OCI-LY7 (cell line): Measurements from ENCODE around the gene DOHH. TPM values are rescaled to one million over a fixed set of nuclear protein-coding genes. Genes with fewer than 3 reads are reported as not detected.

Experiments used
- BruUV-seq: library from RNA; stranded (reverse); fragments of 400-500 nt; replicated peaks from 2 replicates; lab custom pipeline; 2021; lab: Mats Ljungman, UMichigan
- CTCF ChIA-PET: fragments of 300-600 bp; sonication (Branson Sonifier 250); formaldehyde crosslinking; loops from one replicate; lab custom pipeline; 2022; ENCODE audit warnings: antibody characterized with exemption; ENCODE audit not compliant: unreplicated experiment; lab: Charles Lee
- POLR2A ChIA-PET: fragments of 300-600 bp; sonication (Branson Sonifier 250); formaldehyde crosslinking; loops from one replicate; lab custom pipeline; 2022; ENCODE audit warnings: antibody characterized with exemption; lab: Charles Lee
- DNase-seq: peaks from one replicate; pipeline ENCODE4 v3.0.0-alpha.2; 2015; ENCODE audit warnings: low spot score
- H2AFZ ChIP-seq: fragments of 200-600 bp; sonication (generic), shearing (Covaris generic); 2 replicates; pipeline ENCODE4 v1.6.1; 2014; ENCODE audit warnings: mild to moderate bottlenecking, antibody characterized with exemption, low read length, moderate library complexity
- H3K27ac ChIP-seq: fragments of 200-600 bp; sonication (generic); 2 replicates; pipeline ENCODE4 v1.5.1; 2014; ENCODE audit warnings: mixed run types, low read depth, mild to moderate bottlenecking, moderate library complexity, low read length, inconsistent platforms; ENCODE audit not compliant: poor library complexity, severe bottlenecking
- H3K36me3 ChIP-seq: fragments of 200-600 bp; sonication (generic); 2 replicates; pipeline ENCODE4 v1.6.1; 2014; ENCODE audit warnings: mild to moderate bottlenecking, antibody characterized with exemption, low read length, moderate library complexity, mixed read lengths; ENCODE audit not compliant: insufficient read depth
- H3K4me1 ChIP-seq: fragments of 200-600 bp; sonication (generic); 2 replicates; pipeline ENCODE4 v1.5.1; 2014; ENCODE audit warnings: mild to moderate bottlenecking, low read length; ENCODE audit not compliant: insufficient read depth, poor library complexity, severe bottlenecking
- H3K4me2 ChIP-seq: fragments of 200-600 bp; sonication (generic); 2 replicates; pipeline ENCODE4 v1.6.1; 2014; ENCODE audit warnings: mild to moderate bottlenecking, low read length
- H3K4me3 ChIP-seq: fragments of 200-600 bp; sonication (generic); 2 replicates; pipeline ENCODE4 v1.5.1; 2014; ENCODE audit warnings: mild to moderate bottlenecking, low read depth, low read length; ENCODE audit not compliant: poor library complexity, severe bottlenecking
- H3K79me2 ChIP-seq: fragments of 200-600 bp; sonication (generic); 2 replicates; pipeline ENCODE4 v1.6.1; 2016; ENCODE audit warnings: low read depth, mild to moderate bottlenecking, low read length, moderate library complexity, mixed read lengths; ENCODE audit not compliant: insufficient read depth
- H3K9me2 ChIP-seq: fragments of 200-600 bp; sonication (generic); 2 replicates; pipeline ENCODE4 v1.6.1; 2016; ENCODE audit warnings: mild to moderate bottlenecking, low read length, mixed read lengths; ENCODE audit not compliant: insufficient read depth
- H3K9me3 ChIP-seq: fragments of 200-600 bp; sonication (generic); 2 replicates; pipeline ENCODE4 v1.6.1; 2014; ENCODE audit warnings: mild to moderate bottlenecking, mixed run types, low read length, mixed read lengths
- H4K20me1 ChIP-seq: fragments of 200-600 bp; sonication (generic); 2 replicates; pipeline ENCODE4 v1.6.1; 2014; ENCODE audit warnings: mild to moderate bottlenecking, antibody characterized with exemption, low read length, moderate library complexity, mixed read lengths; ENCODE audit not compliant: insufficient read depth
- CTCF ChIP-seq: fragments of 200-600 bp; sonication (generic); conservative IDR thresholded peaks from 2 replicates; pipeline ENCODE4 v1.5.1; 2014; ENCODE audit warnings: mild to moderate bottlenecking, antibody characterized with exemption, low read length, moderate library complexity, mixed read lengths
- EZH2phosphoT487 ChIP-seq: fragments of 200-600 bp; sonication (generic); IDR thresholded peaks from 2 replicates; pipeline ENCODE4 v1.6.1; 2018; ENCODE audit warnings: low read depth, borderline replicate concordance, mild to moderate bottlenecking, mixed run types, antibody characterized with exemption, low read length, moderate library complexity, mixed read lengths
- intact Hi-C: fragments of 100-400 bp; cut with micrococcal nuclease; formaldehyde crosslinking; loops from one replicate; pipeline ENCODE4 v1.10.0; 2022; ENCODE audit not compliant: unreplicated experiment
- total RNA-seq, 2 experiments: library from RNA; depleted of rRNA in 1 of 2; stranded (reverse); fragments of >200 nt in 1 of 2; shearing (Covaris generic) in 1 of 2; gene quantifications; 2 replicates each; pipeline ENCODE4 v1.2.3, GENCODE V29; 2014 to 2022

The DOHH gene
- total RNA-seq, 2 experiments from 2014 or later = 11.3 to 13.1 TPM

- 0 out of 2 replicates have a peak overlapping the region, but pooled peaks have one; percentile 45 for H2AFZ ChIP-seq
- H3K9me2 ChIP-seq = no peaks in the 10 kb centered on the region
- H4K20me1 ChIP-seq = 0 out of 2 replicates have a peak, but pooled peaks cover 3% of the 10 kb centered on the region
- peaks cover 38% of the 10 kb centered on the region for H3K79me2 ChIP-seq
- intact Hi-C loops = loop anchor here (1.0 to 5.0 kb wide), 3 partner anchors 24 to 122 kb away; partner anchors contain the start of genes CACTIN, HMG20B and SMIM24
- H3K4me2 ChIP-seq = peak overlapping the region; percentile 91
- H3K9me3 ChIP-seq = no peaks in the 10 kb centered on the region
- peaks cover 26% of the 10 kb centered on the region for H3K4me1 ChIP-seq
- peaks cover 15% of the 10 kb centered on the region; the same call in 1 of the 2 replicates for H3K36me3 ChIP-seq
- ChIA-PET CTCF (no interaction called here), POLR2A (interaction anchor here (0.7 to 1.2 kb wide), 2 partner anchors 13 to 51 kb away, joined by 3 to 5 read pairs; no protein-coding TSS in a partner anchor)
- peak overlapping the region; percentile 79 for H3K27ac ChIP-seq
- no peak for TF ChIP-seq CTCF
- no peak for TF ChIP-seq EZH2phosphoT487
- peak; percentile 10 for DNase-seq
- H3K4me3 ChIP-seq = peak overlapping the region; percentile 100
- BruUV-seq = no TSS peak
These were observed 4.3 kb upstream of the DOHH start for GRCh38 chr19:3504735-3505134.

- POLR2A ChIA-PET = no interaction called here
- intact Hi-C loops = no loop called here
- H3K4me2 ChIP-seq = no peak overlapping the region
These were observed 2.6 kb upstream of the DOHH start for GRCh38 chr19:3503036-3503572.

More at GRCh38 chr19:3503036-3503572, 2.6 kb upstream of the DOHH start:
- CTCF ChIA-PET = no interaction called here
- Histone ChIP-seq H3K27ac (no peak overlapping the region), H4K20me1 (0 out of 2 replicates have a peak, but pooled peaks cover 3% of the 10 kb centered on the region), H2AFZ (no peak overlapping the region), H3K36me3 (no peaks in the 10 kb centered on the region), H3K9me2 (no peaks in the 10 kb centered on the region), H3K4me1 (peaks cover 37% of the 10 kb centered on the region), H3K9me3 (no peaks in the 10 kb centered on the region), H3K4me3 (no peak overlapping the region), H3K79me2 (peaks cover 37% of the 10 kb centered on the region)
- DNase-seq = no peak
- TF ChIP-seq CTCF = no peak
- no peak for TF ChIP-seq EZH2phosphoT487
- BruUV-seq = no TSS peak
